Erythroblast (primary cell): ENCODE results near the gene SACS.

Experiments
- DNase-seq, 2 experiments: peaks; one replicate each; lab custom pipeline; 2025; lab: John Stamatoyannopoulos, UW
- GATA1 ChIP-seq: IDR thresholded peaks from 2 replicates; pipeline ENCODE4 v1.6.1; 2011; ENCODE audit warnings: low read depth, mild to moderate bottlenecking, control low read depth, low read length, moderate library complexity
- POLR2A ChIP-seq: IDR thresholded peaks from 2 replicates; pipeline ENCODE4 v1.6.1; 2011; ENCODE audit warnings: mild to moderate bottlenecking, low read length

The SACS gene

DNA sequence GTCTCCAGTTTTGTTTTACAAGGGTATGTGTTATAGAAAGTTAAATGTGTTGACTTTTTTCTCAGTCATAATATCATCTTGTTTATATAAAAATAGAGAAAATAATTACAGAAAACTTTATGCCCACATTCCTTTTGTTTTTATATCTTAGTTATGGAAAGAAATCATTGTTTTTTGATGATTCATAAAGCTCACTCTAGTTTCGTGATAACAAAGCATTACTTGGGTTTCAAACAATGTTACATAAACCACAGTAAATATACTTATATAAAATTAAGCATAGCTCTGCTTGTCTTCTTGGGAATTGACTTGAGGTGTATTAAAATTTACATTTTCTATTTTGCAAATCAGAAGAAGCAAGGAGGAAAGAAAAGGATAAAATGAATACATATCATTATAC lies 140.9 kb downstream of the SACS start:
- no peak for TF ChIP-seq POLR2A
- TF ChIP-seq GATA1, result no peak
- DNase-seq, result no peak

DNA sequence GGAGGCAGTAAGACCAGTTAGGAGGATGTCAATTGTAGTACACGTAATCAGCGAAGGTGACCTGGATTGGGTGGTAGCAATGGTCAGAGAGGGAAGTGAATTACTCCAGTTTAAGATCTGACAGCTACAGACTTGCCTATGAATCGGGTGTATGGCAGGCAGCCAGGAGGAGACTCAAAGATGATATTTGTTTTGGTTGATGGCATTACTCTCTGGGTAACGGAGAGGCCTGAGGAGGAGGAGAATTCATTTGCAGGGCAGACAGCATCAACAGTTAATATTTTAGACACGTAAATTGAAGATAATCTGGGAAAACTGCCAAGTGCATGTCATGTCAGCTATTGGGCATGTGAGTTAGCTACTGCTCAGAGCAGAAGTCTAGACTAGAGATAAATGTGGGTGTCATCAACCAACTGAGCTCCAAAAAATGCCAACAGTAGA lies 143.6 kb downstream of the SACS start:
- no peak for DNase-seq
- no peak for TF ChIP-seq POLR2A
- no peak for TF ChIP-seq GATA1

DNA sequence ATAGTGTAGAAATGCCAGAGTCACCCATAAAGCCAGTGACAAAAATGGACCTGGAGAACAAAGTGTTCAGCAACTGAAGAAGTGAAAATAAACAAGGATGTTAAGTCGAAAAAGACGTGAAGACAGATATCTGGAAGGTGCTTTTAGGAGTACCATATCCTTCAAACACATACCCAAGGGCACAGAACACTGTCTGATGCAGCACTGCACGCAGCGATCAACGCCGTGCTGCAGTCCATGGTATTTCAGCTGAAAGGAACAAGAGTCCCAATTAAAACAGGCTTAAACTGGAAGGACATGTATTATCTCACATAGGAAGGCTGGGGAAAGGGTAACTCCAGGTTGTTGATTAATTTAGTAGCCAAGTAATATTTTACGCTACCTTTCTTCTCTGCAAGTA lies 144.5 kb downstream of the SACS start:
- no peak for TF ChIP-seq POLR2A
- TF ChIP-seq GATA1, result no peak
- DNase-seq, result no peak

DNA sequence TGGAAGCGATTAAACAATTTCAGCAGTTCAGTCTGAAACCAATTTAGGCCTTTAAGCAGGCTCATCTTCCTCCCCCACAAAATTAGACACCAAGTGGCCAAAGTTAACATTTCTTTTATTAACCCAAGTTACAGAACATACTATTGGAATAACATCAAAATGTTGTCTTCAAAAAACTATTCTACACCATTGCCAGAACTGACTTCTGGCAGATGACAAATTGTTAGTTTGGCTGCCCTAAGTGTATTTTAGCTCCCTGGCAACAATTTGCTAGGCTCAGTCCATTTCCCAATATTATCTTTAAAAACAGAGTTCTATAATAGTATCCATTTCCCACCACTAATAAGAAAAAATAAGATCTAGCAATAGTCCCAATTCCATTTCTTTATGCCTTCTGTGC lies 144.9 kb downstream of the SACS start:
- no peak for TF ChIP-seq POLR2A
- TF ChIP-seq GATA1, result no peak
- DNase-seq, result no peak

DNA sequence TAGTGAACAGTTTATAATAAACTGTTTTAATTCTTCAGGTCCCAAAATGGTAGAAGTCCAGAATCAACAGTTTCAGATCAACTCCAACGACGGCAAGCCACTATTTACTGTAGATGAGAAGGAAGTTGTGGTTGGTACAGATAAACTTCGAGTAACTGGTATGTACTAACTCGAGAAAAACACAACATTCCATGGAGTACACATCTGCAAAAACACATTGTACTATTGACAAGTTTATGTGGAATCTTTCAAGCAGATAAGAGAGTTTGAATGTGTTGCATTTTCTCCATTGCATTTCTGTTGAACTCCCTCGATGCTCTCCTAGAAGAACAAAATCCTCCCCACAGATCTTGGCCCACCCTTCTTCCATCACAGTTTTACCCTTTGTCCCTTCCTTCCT lies 154.2 kb downstream of the SACS start:
- DNase-seq, result no peak
- no peak for TF ChIP-seq GATA1
- no peak for TF ChIP-seq POLR2A
